ENCODE results near the gene TBPL2.
A peak's percentile ranks its signal among the peaks of the same experiment; 100 is the strongest.

Gene TBPL2

DNA sequence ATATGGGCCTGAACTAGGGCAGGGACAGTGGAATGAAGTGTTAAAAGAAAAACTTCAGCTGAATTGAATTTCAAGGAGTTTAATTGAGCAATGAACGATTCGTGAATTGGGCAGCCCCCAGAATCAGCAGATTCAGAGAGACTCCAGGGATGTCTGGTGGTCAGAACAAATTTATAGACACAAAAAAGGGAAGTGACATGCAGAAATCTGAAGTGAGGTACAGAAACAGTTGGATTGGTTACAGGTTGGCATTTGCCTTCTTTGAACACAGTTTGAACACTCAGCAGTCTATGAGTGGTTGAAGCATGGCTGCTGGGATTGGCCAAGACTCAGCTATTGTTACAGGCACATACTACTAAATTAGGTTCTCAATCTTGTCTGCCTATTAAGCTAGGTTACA, 9.7 kb upstream of the TBPL2 start:
- Histone ChIP-seq H3K4me2 (ENCODE audit: low read length) (no peak overlapping the region), H3K9ac (no peak overlapping the region), H3K36me3 (ENCODE audit: control insufficient read depth, insufficient read depth, low read length) (no peaks in the 10 kb centered on the region), H3K4me1 (no peaks in the 10 kb centered on the region), H3K9me3 (ENCODE audit: control insufficient read depth, low read length) (no peaks in the 10 kb centered on the region), H3K27ac (no peak overlapping the region), H3K27me3 (ENCODE audit: control insufficient read depth, insufficient read depth, low read length) (no peaks in the 10 kb centered on the region), H3K4me3 (ENCODE audit: low read depth, low read length) (no peak overlapping the region), H3K79me2 (no peaks in the 10 kb centered on the region), H2AFZ (no peak overlapping the region)
- no peak for TF ChIP-seq CTCF (IDR thresholded peaks at IDR 0.05)

GRCh38 chr14:55449116-55449515, 8.7 kb upstream of the TBPL2 start:
- Histone ChIP-seq H3K36me3 (ENCODE audit: control insufficient read depth, insufficient read depth, low read length) (no peaks in the 10 kb centered on the region), H3K4me2 (ENCODE audit: low read length) (no peak overlapping the region), H3K4me3 (ENCODE audit: low read depth, low read length) (no peak overlapping the region), H3K4me1 (no peaks in the 10 kb centered on the region), H3K27ac (no peak overlapping the region), H3K9ac (no peak overlapping the region), H2AFZ (no peak overlapping the region), H3K79me2 (no peaks in the 10 kb centered on the region), H3K9me3 (ENCODE audit: control insufficient read depth, low read length) (no peaks in the 10 kb centered on the region), H3K27me3 (ENCODE audit: control insufficient read depth, insufficient read depth, low read length) (no peaks in the 10 kb centered on the region)
- no peak for TF ChIP-seq CTCF (IDR thresholded peaks at IDR 0.05)

DNA sequence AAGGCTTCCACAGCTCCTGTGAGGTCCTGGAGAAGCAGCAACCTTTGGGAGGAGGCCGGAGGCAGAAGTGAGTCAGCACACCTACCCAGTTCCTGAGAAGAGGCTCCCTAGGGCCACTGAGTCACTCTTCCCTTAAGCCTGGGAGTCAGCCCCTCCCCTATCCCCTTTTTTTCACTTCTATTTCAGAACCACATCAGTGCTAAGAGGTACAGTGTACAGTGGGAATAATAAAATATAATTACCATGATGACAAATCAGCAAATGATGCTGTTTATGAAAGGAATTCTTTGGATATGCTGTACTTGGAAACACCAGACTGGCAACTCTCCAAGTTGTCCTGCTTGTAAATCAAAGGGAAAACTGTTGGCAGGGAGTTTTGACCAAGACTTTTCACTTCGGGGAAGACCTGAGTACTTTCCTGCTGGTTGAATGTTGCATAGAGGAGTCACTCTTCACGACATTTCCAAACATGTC, 7.8 kb upstream of the TBPL2 start:
- no peaks in the 10 kb centered on the region for H3K9me3 ChIP-seq (ENCODE audit: control insufficient read depth, low read length)
- no peak overlapping the region for H3K9ac ChIP-seq
- H2AFZ ChIP-seq: no peak overlapping the region
- no peaks in the 10 kb centered on the region for H3K4me1 ChIP-seq
- no peaks in the 10 kb centered on the region for H3K79me2 ChIP-seq
- H3K36me3 ChIP-seq (ENCODE audit: control insufficient read depth, insufficient read depth, low read length): no peaks in the 10 kb centered on the region
- no peaks in the 10 kb centered on the region for H3K27me3 ChIP-seq (ENCODE audit: control insufficient read depth, insufficient read depth, low read length)
- H3K4me2 ChIP-seq (ENCODE audit: low read length): no peak overlapping the region
- TF ChIP-seq CTCF (IDR thresholded peaks at IDR 0.05): no peak
- no peak overlapping the region for H3K4me3 ChIP-seq (ENCODE audit: low read depth, low read length)
- H3K27ac ChIP-seq: no peak overlapping the region

GRCh38 chr14:55446833-55447232, 6.4 kb upstream of the TBPL2 start:
- Histone ChIP-seq H3K9me3 (ENCODE audit: control insufficient read depth, low read length) (no peaks in the 10 kb centered on the region), H3K27ac (no peak overlapping the region), H3K4me1 (no peaks in the 10 kb centered on the region), H3K4me3 (ENCODE audit: low read depth, low read length) (no peak overlapping the region), H3K9ac (no peak overlapping the region), H3K36me3 (ENCODE audit: control insufficient read depth, insufficient read depth, low read length) (no peaks in the 10 kb centered on the region), H3K4me2 (ENCODE audit: low read length) (no peak overlapping the region), H2AFZ (peak overlapping the region; percentile 25), H3K27me3 (ENCODE audit: control insufficient read depth, insufficient read depth, low read length) (no peaks in the 10 kb centered on the region), H3K79me2 (no peaks in the 10 kb centered on the region)
- no peak for TF ChIP-seq CTCF (IDR thresholded peaks at IDR 0.05)

GRCh38 chr14:55446127-55446736, 5.8 kb upstream of the TBPL2 start:
- H3K27ac ChIP-seq: no peak overlapping the region

More at GRCh38 chr14:55446127-55446736, 5.8 kb upstream of the TBPL2 start:
- Histone ChIP-seq H3K4me3 (ENCODE audit: low read depth, low read length) (no peak overlapping the region), H3K36me3 (ENCODE audit: control insufficient read depth, insufficient read depth, low read length) (no peaks in the 10 kb centered on the region), H3K4me1 (no peaks in the 10 kb centered on the region), H3K27me3 (ENCODE audit: control insufficient read depth, insufficient read depth, low read length) (no peaks in the 10 kb centered on the region), H3K4me2 (ENCODE audit: low read length) (no peak overlapping the region), H3K9ac (no peak overlapping the region), H3K9me3 (ENCODE audit: control insufficient read depth, low read length) (no peaks in the 10 kb centered on the region), H3K79me2 (no peaks in the 10 kb centered on the region), H2AFZ (no peak overlapping the region)
- peak; percentile 65 for TF ChIP-seq CTCF (IDR thresholded peaks at IDR 0.05)
